WTC11 (cell line): ENCODE measurements around the gene TRAPPC11. TPM values are rescaled to one million over a fixed set of nuclear protein-coding genes. Genes with fewer than 3 reads are reported as not detected.

Experiments
- ATAC-seq: fragments of 200-7000 bp; cut with Tn5 transposase; 2 replicates; pipeline ENCODE4 v1.10.0; 2021; ENCODE audit warnings: mild to moderate bottlenecking, moderate library complexity
- CTCF ChIA-PET: fragments of 300-600 bp; sonication (Branson Sonifier 250); formaldehyde crosslinking; loops from one replicate; lab custom pipeline; 2021; ENCODE audit warnings: antibody characterized with exemption; lab: Charles Lee
- POLR2A ChIA-PET: fragments of 350-600 bp; sonication (Branson Sonifier 250); formaldehyde crosslinking; loops from one replicate; lab custom pipeline; 2021; ENCODE audit warnings: antibody characterized with exemption; lab: Charles Lee
- DNase-seq: peaks from one replicate; pipeline ENCODE4 v3.0.0; 2021; ENCODE audit warnings: low spot score
- H3K27ac Mint-ChIP-seq: 2 replicates; pipeline ENCODE4 v1.8.0; 2021; ENCODE audit warnings: mixed read lengths
- H3K27me3 Mint-ChIP-seq: 2 replicates; pipeline ENCODE4 v1.8.0; 2021; ENCODE audit warnings: low read depth, mild to moderate bottlenecking, moderate library complexity, mixed read lengths
- H3K36me3 Mint-ChIP-seq: 2 replicates; pipeline ENCODE4 v1.8.0; 2021; ENCODE audit warnings: mixed read lengths
- H3K4me1 Mint-ChIP-seq: 2 replicates; pipeline ENCODE4 v1.8.0; 2022; ENCODE audit warnings: mixed read lengths
- H3K4me3 Mint-ChIP-seq: 2 replicates; pipeline ENCODE4 v1.8.0; 2021; ENCODE audit warnings: mild to moderate bottlenecking, moderate library complexity, mixed read lengths
- H3K9me3 Mint-ChIP-seq: 2 replicates; pipeline ENCODE4 v1.8.0; 2021; ENCODE audit warnings: mixed read lengths
- CREB1 ChIP-seq: sonication (generic); formaldehyde crosslinking; IDR thresholded peaks from 2 replicates; pipeline ENCODE4 v1.8.0; 2023; ENCODE audit warnings: mild to moderate bottlenecking, missing genetic modification reagents
- EMX1 ChIP-seq: fragments of 250-450 bp; sonication (Bioruptor Pico); IDR thresholded peaks from 2 replicates; pipeline ENCODE4 v1.8.0; 2021; ENCODE audit warnings: mild to moderate bottlenecking
- HMGA2 ChIP-seq: fragments of 250-450 bp; sonication (Bioruptor Pico); IDR thresholded peaks from 2 replicates; pipeline ENCODE4 v1.4.0; 2021; ENCODE audit warnings: mild to moderate bottlenecking, moderate library complexity
- NR2C2 ChIP-seq: sonication (generic); formaldehyde crosslinking; IDR thresholded peaks from 2 replicates; pipeline ENCODE4 v1.8.0; 2022; ENCODE audit warnings: mild to moderate bottlenecking, missing genetic modification reagents
- RELA ChIP-seq: sonication (generic); formaldehyde crosslinking; IDR thresholded peaks from 2 replicates; pipeline ENCODE4 v1.8.1; 2022; ENCODE audit warnings: missing genetic modification reagents, mild to moderate bottlenecking, borderline replicate concordance
- SMAD3 ChIP-seq: sonication (generic); formaldehyde crosslinking; IDR thresholded peaks from 2 replicates; pipeline ENCODE4 v1.8.0; 2022; ENCODE audit warnings: missing genetic modification reagents, mild to moderate bottlenecking, borderline replicate concordance
- SOX15 ChIP-seq: fragments of 250-450 bp; sonication (Bioruptor Pico); IDR thresholded peaks from 2 replicates; pipeline ENCODE4 v1.9.0; 2021; ENCODE audit warnings: mild to moderate bottlenecking
- TP53 ChIP-seq: sonication (generic); formaldehyde crosslinking; IDR thresholded peaks from 2 replicates; pipeline ENCODE4 v1.8.1; 2023; ENCODE audit warnings: mild to moderate bottlenecking, missing genetic modification reagents
- total RNA-seq: library from RNA; stranded (reverse); gene quantifications from 3 replicates; pipeline ENCODE4 v1.2.3, GENCODE V29; 2021
- TF ChIP-seq, protein P1 (sequence below): fragments of 250-450 bp; sonication (Bioruptor Pico); IDR thresholded peaks from 2 replicates; pipeline ENCODE4 v2.1.2; 2022; ENCODE audit warnings: mild to moderate bottlenecking, moderate library complexity
- TF ChIP-seq, protein P2 (sequence below): sonication (generic); formaldehyde crosslinking; IDR thresholded peaks from 2 replicates; pipeline ENCODE4 v1.8.1; 2022; ENCODE audit warnings: missing genetic modification reagents, borderline replicate concordance
- TF ChIP-seq, protein P3 (sequence below): sonication (generic); formaldehyde crosslinking; IDR thresholded peaks from 2 replicates; pipeline ENCODE4 v1.8.1; 2023; ENCODE audit warnings: mild to moderate bottlenecking, missing genetic modification reagents
- TF ChIP-seq, protein P4 (sequence below): sonication (generic); formaldehyde crosslinking; IDR thresholded peaks from 2 replicates; pipeline ENCODE4 v1.8.1; 2023; ENCODE audit warnings: mild to moderate bottlenecking, missing genetic modification reagents, borderline replicate concordance
- TF ChIP-seq, protein P5 (sequence below): sonication (generic); formaldehyde crosslinking; IDR thresholded peaks from 2 replicates; pipeline ENCODE4 v1.8.1; 2023; ENCODE audit warnings: mild to moderate bottlenecking, missing genetic modification reagents, moderate library complexity
- TF ChIP-seq, protein P6 (sequence below): sonication (generic); formaldehyde crosslinking; IDR thresholded peaks from 2 replicates; pipeline ENCODE4 v1.8.0; 2023; ENCODE audit warnings: mild to moderate bottlenecking, missing genetic modification reagents
- TF ChIP-seq, protein P7 (sequence below): sonication (generic); formaldehyde crosslinking; IDR thresholded peaks from 2 replicates; pipeline ENCODE4 v1.8.1; 2023; ENCODE audit warnings: mild to moderate bottlenecking, missing genetic modification reagents, moderate library complexity
- TF ChIP-seq, protein P8 (sequence below): sonication (generic); formaldehyde crosslinking; IDR thresholded peaks from 2 replicates; pipeline ENCODE4 v1.8.0; 2022; ENCODE audit warnings: mild to moderate bottlenecking, missing genetic modification reagents

Gene TRAPPC11
- total RNA-seq, 1 experiment from 2014 or later = 33.6 TPM

DNA sequence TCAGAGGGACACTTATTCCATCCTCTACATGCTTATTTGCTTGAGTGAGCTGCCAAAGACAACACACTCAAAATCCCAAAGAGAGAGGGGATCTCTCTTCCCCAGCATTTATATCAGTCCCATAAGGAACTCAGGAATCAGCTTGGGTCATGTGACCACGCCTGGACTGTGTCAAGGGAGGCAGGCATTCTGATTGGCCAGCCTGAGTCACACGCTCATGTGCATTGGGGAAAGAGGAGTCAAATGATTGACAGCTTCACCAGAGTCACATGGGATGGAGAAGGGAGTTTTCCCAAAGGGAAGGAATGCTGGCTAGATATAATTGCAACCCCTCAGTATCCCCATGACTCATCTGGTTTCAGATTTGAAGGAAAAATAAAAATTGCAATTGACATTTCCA, 49.1 kb upstream of the TRAPPC11 start:
- ChIA-PET POLR2A (no interaction called here), CTCF (no interaction called here)
- Mint-ChIP-seq H3K27ac (no peak overlapping the region), H3K36me3 (no peaks in the 10 kb centered on the region), H3K4me1 (no peaks in the 10 kb centered on the region), H3K4me3 (no peak overlapping the region), H3K27me3 (peaks cover 3% of the 10 kb centered on the region; the same call in 1 of the 2 replicates), H3K9me3 (peaks cover 4% of the 10 kb centered on the region; the same call in 1 of the 2 replicates)
- ATAC-seq = no peak
- no peak for DNase-seq
- TF ChIP-seq, protein P1, sequence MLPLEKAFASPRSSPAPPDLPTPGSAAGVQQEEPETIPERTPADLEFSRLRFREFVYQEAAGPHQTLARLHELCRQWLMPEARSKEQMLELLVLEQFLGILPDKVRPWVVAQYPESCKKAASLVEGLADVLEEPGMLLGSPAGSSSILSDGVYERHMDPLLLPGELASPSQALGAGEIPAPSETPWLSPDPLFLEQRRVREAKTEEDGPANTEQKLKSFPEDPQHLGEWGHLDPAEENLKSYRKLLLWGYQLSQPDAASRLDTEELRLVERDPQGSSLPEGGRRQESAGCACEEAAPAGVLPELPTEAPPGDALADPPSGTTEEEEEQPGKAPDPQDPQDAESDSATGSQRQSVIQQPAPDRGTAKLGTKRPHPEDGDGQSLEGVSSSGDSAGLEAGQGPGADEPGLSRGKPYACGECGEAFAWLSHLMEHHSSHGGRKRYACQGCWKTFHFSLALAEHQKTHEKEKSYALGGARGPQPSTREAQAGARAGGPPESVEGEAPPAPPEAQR (CRISPR knock-in tag) = no peak
- TF ChIP-seq CREB1 (CRISPR knock-in tag) = no peak
- TF ChIP-seq, protein P2, sequence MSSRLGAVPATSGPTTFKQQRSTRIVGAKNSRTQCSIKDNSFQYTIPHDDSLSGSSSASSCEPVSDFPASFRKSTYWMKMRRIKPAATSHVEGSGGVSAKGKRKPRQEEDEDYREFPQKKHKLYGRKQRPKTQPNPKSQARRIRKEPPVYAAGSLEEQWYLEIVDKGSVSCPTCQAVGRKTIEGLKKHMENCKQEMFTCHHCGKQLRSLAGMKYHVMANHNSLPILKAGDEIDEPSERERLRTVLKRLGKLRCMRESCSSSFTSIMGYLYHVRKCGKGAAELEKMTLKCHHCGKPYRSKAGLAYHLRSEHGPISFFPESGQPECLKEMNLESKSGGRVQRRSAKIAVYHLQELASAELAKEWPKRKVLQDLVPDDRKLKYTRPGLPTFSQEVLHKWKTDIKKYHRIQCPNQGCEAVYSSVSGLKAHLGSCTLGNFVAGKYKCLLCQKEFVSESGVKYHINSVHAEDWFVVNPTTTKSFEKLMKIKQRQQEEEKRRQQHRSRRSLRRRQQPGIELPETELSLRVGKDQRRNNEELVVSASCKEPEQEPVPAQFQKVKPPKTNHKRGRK = no peak
- TF ChIP-seq SMAD3 (CRISPR knock-in tag) = no peak
- TF ChIP-seq RELA (CRISPR knock-in tag) = no peak
- TF ChIP-seq, protein P3, sequence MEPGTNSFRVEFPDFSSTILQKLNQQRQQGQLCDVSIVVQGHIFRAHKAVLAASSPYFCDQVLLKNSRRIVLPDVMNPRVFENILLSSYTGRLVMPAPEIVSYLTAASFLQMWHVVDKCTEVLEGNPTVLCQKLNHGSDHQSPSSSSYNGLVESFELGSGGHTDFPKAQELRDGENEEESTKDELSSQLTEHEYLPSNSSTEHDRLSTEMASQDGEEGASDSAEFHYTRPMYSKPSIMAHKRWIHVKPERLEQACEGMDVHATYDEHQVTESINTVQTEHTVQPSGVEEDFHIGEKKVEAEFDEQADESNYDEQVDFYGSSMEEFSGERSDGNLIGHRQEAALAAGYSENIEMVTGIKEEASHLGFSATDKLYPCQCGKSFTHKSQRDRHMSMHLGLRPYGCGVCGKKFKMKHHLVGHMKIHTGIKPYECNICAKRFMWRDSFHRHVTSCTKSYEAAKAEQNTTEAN (CRISPR knock-in tag) = no peak
- TF ChIP-seq, protein P4, sequence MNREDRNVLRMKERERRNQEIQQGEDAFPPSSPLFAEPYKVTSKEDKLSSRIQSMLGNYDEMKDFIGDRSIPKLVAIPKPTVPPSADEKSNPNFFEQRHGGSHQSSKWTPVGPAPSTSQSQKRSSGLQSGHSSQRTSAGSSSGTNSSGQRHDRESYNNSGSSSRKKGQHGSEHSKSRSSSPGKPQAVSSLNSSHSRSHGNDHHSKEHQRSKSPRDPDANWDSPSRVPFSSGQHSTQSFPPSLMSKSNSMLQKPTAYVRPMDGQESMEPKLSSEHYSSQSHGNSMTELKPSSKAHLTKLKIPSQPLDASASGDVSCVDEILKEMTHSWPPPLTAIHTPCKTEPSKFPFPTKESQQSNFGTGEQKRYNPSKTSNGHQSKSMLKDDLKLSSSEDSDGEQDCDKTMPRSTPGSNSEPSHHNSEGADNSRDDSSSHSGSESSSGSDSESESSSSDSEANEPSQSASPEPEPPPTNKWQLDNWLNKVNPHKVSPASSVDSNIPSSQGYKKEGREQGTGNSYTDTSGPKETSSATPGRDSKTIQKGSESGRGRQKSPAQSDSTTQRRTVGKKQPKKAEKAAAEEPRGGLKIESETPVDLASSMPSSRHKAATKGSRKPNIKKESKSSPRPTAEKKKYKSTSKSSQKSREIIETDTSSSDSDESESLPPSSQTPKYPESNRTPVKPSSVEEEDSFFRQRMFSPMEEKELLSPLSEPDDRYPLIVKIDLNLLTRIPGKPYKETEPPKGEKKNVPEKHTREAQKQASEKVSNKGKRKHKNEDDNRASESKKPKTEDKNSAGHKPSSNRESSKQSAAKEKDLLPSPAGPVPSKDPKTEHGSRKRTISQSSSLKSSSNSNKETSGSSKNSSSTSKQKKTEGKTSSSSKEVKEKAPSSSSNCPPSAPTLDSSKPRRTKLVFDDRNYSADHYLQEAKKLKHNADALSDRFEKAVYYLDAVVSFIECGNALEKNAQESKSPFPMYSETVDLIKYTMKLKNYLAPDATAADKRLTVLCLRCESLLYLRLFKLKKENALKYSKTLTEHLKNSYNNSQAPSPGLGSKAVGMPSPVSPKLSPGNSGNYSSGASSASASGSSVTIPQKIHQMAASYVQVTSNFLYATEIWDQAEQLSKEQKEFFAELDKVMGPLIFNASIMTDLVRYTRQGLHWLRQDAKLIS (CRISPR knock-in tag) = no peak
- no peak for TF ChIP-seq TP53 (CRISPR knock-in tag)
- TF ChIP-seq EMX1 (CRISPR knock-in tag) = no peak
- TF ChIP-seq, protein P5, sequence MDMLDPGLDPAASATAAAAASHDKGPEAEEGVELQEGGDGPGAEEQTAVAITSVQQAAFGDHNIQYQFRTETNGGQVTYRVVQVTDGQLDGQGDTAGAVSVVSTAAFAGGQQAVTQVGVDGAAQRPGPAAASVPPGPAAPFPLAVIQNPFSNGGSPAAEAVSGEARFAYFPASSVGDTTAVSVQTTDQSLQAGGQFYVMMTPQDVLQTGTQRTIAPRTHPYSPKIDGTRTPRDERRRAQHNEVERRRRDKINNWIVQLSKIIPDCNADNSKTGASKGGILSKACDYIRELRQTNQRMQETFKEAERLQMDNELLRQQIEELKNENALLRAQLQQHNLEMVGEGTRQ = peak; percentile 86
- TF ChIP-seq, protein P6, sequence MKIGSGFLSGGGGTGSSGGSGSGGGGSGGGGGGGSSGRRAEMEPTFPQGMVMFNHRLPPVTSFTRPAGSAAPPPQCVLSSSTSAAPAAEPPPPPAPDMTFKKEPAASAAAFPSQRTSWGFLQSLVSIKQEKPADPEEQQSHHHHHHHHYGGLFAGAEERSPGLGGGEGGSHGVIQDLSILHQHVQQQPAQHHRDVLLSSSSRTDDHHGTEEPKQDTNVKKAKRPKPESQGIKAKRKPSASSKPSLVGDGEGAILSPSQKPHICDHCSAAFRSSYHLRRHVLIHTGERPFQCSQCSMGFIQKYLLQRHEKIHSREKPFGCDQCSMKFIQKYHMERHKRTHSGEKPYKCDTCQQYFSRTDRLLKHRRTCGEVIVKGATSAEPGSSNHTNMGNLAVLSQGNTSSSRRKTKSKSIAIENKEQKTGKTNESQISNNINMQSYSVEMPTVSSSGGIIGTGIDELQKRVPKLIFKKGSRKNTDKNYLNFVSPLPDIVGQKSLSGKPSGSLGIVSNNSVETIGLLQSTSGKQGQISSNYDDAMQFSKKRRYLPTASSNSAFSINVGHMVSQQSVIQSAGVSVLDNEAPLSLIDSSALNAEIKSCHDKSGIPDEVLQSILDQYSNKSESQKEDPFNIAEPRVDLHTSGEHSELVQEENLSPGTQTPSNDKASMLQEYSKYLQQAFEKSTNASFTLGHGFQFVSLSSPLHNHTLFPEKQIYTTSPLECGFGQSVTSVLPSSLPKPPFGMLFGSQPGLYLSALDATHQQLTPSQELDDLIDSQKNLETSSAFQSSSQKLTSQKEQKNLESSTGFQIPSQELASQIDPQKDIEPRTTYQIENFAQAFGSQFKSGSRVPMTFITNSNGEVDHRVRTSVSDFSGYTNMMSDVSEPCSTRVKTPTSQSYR = no peak
- TF ChIP-seq, protein P7, sequence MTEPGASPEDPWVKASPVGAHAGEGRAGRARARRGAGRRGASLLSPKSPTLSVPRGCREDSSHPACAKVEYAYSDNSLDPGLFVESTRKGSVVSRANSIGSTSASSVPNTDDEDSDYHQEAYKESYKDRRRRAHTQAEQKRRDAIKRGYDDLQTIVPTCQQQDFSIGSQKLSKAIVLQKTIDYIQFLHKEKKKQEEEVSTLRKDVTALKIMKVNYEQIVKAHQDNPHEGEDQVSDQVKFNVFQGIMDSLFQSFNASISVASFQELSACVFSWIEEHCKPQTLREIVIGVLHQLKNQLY (CRISPR knock-in tag) = no peak
- TF ChIP-seq, protein P8, sequence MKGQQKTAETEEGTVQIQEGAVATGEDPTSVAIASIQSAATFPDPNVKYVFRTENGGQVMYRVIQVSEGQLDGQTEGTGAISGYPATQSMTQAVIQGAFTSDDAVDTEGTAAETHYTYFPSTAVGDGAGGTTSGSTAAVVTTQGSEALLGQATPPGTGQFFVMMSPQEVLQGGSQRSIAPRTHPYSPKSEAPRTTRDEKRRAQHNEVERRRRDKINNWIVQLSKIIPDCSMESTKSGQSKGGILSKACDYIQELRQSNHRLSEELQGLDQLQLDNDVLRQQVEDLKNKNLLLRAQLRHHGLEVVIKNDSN = peak; percentile 67; the same call in 1 of the 2 replicates
- TF ChIP-seq SOX15 (CRISPR knock-in tag) = no peak
- no peak for TF ChIP-seq HMGA2 (CRISPR knock-in tag)
- TF ChIP-seq NR2C2 = no peak
